GM19240 (cell line): ENCODE results near the gene COPZ1.

Source experiments
- DNase-seq: peaks from one replicate; pipeline ENCODE4 v3.0.0; 2011; ENCODE audit warnings: low spot score; ENCODE audit not compliant: insufficient read length

COPZ1 gene

DNA sequence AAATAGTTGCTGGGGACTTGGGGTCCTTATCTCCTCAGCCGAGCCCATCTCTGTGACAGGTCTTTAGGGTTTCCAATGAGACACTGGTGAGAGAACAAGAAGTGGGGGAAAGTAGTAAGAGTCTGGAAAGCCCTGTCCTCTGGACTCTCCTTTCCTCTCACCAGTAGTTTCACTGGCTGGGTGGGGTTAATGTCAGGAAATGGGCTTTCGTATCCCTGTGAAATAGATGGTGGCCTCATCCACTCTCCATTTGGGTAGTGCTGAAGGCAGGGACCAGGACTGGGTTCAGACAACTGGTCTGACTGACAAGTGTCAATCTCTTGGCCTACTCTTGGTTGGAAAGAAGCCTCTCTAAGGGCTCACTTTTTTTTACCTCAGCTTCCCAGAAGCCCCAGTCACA lies 52.1 kb downstream of the COPZ1 start:
- no peak for DNase-seq

DNA sequence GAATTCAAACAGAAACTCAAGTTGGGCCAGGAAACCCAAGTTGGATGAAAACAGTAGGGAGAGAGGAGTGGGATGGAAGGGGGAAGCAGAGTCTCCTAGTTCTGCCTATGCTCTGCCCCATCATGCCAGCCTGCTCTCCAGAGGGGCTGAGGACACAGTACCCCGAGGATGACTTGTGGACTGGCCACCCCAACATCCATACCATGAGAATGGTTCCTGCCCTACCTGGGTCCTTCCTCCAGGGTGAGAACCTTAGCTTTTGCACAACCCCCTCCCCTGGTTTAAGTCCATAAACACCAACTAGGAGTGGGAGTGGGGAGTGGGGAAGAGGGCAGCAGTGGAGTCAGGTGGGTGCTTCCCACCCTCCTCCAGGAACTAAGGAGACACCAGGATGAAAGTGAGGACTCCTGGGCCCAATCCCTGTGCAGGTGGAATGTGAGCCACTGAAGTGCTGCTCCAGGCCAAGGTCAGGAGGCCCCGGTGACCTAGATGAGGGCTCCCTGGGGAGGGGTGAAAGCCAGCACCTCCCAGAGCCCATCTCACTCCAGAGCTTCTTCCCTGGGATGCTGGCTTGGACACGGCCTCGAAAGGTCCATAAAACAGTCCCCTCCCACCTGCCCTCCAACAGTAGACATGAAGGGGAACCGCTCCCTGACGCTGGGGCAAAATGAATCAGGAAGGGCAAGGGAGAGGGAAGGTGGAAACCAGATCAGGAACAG lies 53.0 kb downstream of the COPZ1 start:
- no peak for DNase-seq

DNA sequence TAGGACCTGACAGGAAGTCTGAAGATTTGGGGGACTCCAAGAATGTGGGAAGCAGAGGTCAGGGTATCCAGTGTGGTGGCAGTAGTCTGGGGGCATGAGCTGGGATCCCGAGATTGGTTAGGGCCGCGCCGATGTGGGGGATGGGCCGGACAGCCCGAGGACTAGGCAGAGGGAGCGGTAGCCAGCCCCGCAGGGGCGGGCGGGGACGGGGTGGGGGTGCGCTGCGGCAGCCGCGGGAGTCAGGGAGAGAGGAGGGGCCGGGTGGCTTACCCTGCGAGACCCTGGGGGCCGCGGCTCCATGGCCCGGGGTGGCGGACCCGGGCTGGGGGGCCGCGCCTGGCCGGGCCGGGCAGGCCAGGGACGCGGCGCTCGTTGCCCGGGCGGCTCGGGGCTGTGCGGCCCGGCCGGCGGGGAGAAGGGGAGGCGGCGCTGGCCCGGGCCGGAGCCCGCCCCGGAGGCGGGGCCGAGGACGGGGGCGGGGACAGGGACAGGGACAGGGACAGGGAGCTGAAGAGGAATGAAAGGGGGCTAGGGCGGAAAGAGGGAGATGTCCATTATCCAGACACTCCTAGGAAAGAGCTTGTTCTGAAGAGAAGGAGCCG lies 54.0 kb downstream of the COPZ1 start:
- DNase-seq: no peak

- peak; percentile 98 for DNase-seq
Observed at GRCh38 chr12:54379398-54380201, 54.7 kb downstream of the COPZ1 start.

GRCh38 chr12:54381136-54381535 lies 56.2 kb downstream of the COPZ1 start:
- no peak for DNase-seq

GRCh38 chr12:54383041-54383609 lies 58.2 kb downstream of the COPZ1 start:
- DNase-seq: no peak

GRCh38 chr12:54384591-54385041 lies 59.7 kb downstream of the COPZ1 start, which contains the start of gene ZNF385A:
TSS of gene ZNF385A (minus strand) at chr12:54384733. CDS start at chr12:54384514, 219 bp downstream.
- no peak for DNase-seq

GRCh38 chr12:54385251-54385914 lies 60.5 kb downstream of the COPZ1 start:
- peak; percentile 45 for DNase-seq

DNA sequence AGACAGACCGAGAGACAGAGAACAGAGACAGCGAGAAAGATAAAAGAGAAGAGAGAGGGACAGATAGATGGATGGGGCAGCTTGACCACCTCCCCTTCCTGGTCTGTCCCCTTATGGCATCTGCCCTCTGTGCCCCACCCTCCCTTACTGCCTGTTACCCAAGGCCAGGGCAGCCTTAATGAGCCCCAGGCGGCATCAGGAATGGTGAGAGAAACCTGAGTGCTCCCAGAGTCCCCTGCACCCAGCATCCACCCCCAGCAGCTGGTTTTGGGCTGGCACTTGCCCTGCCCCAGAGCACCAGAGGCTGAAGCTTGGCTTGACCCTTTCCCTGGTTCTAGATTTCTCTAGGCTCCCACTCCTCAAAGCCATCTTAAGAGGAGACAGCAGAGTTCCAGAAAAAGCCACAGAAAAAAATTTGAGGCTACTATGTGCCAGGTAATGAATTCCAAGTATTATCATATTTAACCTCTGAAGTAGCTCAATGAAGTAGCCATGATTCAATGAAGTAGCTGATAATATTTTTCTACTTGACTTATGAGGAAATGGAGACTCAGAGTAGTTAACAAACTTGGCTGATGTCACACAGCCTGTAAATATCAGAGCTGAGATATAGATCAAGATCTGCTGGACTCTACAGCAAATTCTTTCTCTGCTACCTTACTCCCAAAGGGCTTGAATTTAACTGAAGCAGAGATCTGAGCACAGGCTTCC lies 61.6 kb downstream of the COPZ1 start:
- no peak for DNase-seq

DNA sequence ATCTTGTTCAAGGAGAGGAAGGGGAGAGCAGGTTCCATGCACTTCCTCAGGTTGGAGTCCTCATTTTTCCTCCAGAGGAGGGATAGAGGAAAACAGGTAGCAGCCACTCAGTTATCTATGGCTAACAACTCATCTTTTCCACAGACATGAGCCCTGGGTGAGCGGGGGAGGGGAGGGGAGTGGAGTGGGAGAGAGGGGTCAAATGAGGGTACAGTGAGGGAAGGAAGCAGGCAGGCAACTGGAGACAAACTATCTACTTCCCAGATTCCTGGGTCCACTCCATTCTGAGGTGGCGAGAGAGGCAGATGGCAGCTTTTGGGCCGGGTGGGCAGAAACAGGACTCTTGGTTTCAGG lies 62.2 kb downstream of the COPZ1 start:
- DNase-seq: no peak

DNA sequence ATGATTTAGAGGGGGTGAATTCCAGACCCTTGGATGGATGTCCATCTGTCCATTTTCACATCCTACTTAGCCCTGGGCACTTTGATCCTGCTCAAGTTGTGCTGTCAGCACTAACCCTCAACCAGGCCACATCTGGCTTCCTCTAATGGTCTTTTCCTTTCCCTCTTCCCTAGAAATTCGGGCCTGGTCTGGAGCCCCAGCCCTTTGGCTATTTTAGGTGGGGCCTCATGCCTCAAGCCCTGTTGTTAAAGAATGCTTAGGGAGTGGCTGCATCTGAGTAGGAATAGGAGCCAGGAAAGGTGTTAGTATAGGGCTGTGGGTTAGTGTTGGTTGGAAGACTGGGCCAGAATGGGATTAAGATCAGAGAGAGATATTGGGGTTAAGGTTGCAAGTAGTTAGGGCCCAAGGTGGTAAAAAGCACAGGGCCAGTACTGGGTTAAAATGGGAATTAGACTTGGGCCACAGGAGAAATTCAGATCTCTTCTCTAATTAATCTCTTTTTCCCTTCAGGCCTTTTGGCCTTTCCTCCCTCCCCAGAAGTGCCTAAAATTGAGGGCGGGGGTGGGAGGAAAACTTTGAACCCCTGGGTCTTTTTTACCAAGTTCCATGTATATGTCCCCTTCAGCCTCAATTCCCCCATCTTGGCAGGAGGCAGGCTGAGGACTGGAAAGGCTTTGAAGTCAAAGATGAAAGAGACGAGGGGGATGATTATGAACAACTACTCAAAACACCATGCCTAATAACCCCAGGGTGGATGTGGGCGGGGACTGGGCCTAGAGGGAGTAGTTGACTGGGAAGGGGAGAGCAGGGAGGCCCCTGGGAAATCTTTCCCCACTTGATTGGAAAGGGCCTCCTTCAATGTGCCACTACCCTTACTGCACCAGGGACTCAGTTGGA lies 63.6 kb downstream of the COPZ1 start:
- DNase-seq: no peak

DNA sequence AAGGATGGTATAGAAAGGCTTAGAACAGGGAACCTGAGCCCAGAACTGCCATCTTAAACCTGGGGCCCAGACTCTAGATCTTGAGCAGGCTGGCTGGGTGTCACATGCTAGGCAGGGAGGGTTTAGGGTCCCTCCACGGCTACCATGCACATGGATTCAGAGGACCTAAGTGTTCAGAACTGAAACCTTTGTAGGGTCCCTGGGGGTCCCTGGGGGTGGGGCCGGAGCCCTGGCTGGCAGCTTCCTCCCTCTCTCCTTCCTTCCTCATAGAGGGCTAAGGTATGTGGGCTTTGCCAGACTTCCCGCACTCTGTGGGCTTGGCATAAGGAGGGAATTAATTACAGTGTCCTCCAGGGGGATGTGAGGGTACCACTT lies 64.2 kb downstream of the COPZ1 start:
- DNase-seq: no peak

- DNase-seq: no peak
Observed at GRCh38 chr12:54389607-54390175, 64.8 kb downstream of the COPZ1 start.

DNA sequence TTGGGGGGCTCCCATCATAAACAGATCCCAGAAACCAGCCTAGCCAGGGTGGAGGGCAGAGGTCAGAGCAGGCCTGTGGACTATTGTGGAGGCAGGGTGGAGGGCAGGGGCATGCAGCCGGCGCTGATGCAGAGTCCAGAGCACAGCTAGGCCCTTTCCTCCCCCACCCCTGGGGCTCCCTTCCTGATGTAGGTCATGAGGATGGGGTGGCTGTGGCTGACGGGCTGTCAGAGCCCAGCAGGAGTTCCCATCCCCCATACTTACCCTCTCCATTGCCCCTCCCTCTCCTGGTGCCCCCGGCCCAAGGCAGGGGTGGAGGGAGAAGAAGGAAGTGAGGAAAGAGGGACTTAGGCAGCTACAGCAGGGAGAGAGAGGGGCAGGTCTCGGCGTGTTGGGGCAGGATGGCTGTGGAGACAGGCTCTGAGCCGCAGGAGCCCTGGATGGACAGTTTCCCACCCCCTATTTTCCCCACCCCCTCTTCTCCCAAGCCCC lies 65.3 kb downstream of the COPZ1 start:
- no peak for DNase-seq

GRCh38 chr12:54390668-54391551 lies 66.0 kb downstream of the COPZ1 start:
- DNase-seq: peak; percentile 61

- DNase-seq: no peak
Observed at GRCh38 chr12:54392485-54393206, 67.7 kb downstream of the COPZ1 start.

DNA sequence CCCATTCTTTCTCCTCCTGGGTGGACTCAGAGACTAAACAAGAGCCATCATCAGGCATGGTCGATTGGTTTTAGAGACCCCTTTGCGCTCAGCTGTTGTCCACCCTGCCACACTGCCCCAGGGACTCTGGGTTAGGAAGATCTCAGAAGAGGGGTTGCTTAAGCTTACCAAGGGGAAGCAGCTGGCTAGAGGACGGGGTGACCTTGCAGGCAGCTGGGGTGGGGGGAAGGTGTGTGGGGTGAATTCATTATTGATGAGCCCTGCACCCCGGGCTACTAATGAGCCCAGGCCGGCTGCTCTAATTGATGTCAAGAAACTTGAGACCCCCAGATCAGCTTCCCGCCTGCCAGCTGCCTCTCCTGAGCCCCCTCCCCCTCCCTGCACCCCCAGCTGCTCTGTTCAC lies 68.3 kb downstream of the COPZ1 start:
- DNase-seq: no peak

GRCh38 chr12:54393743-54394142 lies 68.8 kb downstream of the COPZ1 start:
- no peak for DNase-seq
